Measurements from ENCODE around the gene TSPAN32. TPM values are rescaled to one million over a fixed set of nuclear protein-coding genes. Genes with fewer than 3 reads are reported as not detected.
A peak's percentile ranks its signal among the peaks of the same experiment; 100 is the strongest.

Gene TSPAN32
- polyA plus RNA-seq, 4 donors = 0.36 to 47.7 TPM; not detected in 2

GRCh38 chr11:2297623-2298030 is 4.2 kb upstream of the TSPAN32 start:
- FAIRE-seq = no peak

DNA sequence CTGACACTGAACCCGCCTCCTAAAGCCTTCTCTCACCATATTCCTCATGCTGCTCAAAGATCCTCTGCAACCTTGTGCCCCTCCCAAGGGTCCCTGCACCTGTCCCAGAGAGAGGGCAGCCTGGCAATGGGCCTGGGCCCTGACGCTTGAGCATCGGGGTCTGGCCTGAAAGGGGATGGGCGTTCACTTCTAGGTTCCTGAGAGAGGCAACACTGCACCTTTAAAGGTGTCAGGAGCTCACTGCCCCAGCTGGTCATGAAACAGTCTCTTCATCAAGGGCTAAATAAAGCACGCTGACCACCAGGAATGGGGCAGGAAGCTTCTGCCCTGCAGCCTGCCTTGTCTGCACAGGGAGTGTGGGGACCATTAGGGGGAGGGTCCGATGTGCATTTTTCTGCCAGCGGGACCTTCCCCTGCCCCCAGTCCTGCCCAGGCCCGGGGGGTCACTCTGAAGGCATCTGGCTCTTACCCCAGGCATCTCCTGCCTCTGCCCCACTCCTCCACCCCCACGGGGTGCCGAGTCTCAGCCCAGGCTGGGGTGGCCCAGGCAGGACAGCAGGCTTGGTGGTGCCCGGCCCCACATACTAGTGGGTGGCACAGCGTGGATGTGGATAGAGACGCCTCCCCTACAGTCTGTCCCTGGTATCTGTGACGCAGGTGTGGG is 3.5 kb upstream of the TSPAN32 start:
- Histone ChIP-seq H3K27ac (ENCODE audit: low read depth in 1 of 3, low read length in 2 of 3) (no peak overlapping the region), H3K4me1 (ENCODE audit: control insufficient read depth in 3 of 3, insufficient read depth in 2 of 3, low read depth in 1 of 3, low read length in 2 of 3) (peaks cover 0 to 43% (median 0%) of the 10 kb centered on the region in 3 donors), H3K4me3 (ENCODE audit: low read depth in 1 of 3, low read length in 3 of 3) (no peak overlapping the region), H3K36me3 (ENCODE audit: control insufficient read depth in 3 of 3, insufficient read depth in 2 of 3, low read depth in 1 of 3, low read length in 3 of 3) (peaks cover 0 to 3% (median 0%) of the 10 kb centered on the region in 3 donors), H3K27me3 (ENCODE audit: control insufficient read depth in 3 of 3, insufficient read depth in 3 of 3, low read length in 3 of 3) (no peaks in the 10 kb centered on the region), H3K9me3 (ENCODE audit: control insufficient read depth in 2 of 2, insufficient read depth in 1 of 2, low read depth in 1 of 2, low read length in 1 of 2) (no peaks in the 10 kb centered on the region)
- WGBS, 3 donors = 81 to 89% (median 86%) methylated on average over 14 of the region's 14 CpGs
- FAIRE-seq = no peak
- DNase-seq = no peak

More at GRCh38 chr11:2297623-2298030, 4.2 kb upstream of the TSPAN32 start:
- Histone ChIP-seq H3K36me3 (ENCODE audit: control insufficient read depth in 3 of 3, insufficient read depth in 2 of 3, low read depth in 1 of 3, low read length in 3 of 3) (peaks cover 0 to 3% (median 0%) of the 10 kb centered on the region in 3 donors), H3K27ac (ENCODE audit: low read depth in 1 of 3, low read length in 2 of 3) (no peak overlapping the region), H3K4me3 (ENCODE audit: low read depth in 1 of 3, low read length in 3 of 3) (no peak overlapping the region), H3K27me3 (ENCODE audit: control insufficient read depth in 3 of 3, insufficient read depth in 3 of 3, low read length in 3 of 3) (no peaks in the 10 kb centered on the region), H3K9me3 (ENCODE audit: control insufficient read depth in 2 of 2, insufficient read depth in 1 of 2, low read depth in 1 of 2, low read length in 1 of 2) (no peaks in the 10 kb centered on the region), H3K4me1 (ENCODE audit: control insufficient read depth in 3 of 3, insufficient read depth in 2 of 3, low read depth in 1 of 3, low read length in 2 of 3) (peaks cover 0 to 37% (median 0%) of the 10 kb centered on the region in 3 donors)
- 68 to 88% (median 80%) methylated on average over 1 of the region's 1 CpG for WGBS, 3 donors
- DNase-seq = no peak

GRCh38 chr11:2298795-2299761 is 2.7 kb upstream of the TSPAN32 start:
- peaks cover 0 to 52% (median 0%) of the 10 kb centered on the region in 3 donors for H3K4me1 ChIP-seq (ENCODE audit: control insufficient read depth in 3 of 3, insufficient read depth in 2 of 3, low read depth in 1 of 3, low read length in 2 of 3)
- H3K4me3 ChIP-seq (ENCODE audit: low read depth in 1 of 3, low read length in 3 of 3) = no peak overlapping the region
- H3K27me3 ChIP-seq (ENCODE audit: control insufficient read depth in 3 of 3, insufficient read depth in 3 of 3, low read length in 3 of 3) = no peaks in the 10 kb centered on the region
- 31 to 62% (median 50%) methylated on average over 17 to 18 of the region's 18 CpGs for WGBS, 3 donors
- peak overlapping the region in 1 of 3 donors; percentile 28 for H3K27ac ChIP-seq (ENCODE audit: low read depth in 1 of 3, low read length in 2 of 3)
- FAIRE-seq (no peak), DNase-seq (peak; percentile 38 to 78)
- H3K36me3 ChIP-seq (ENCODE audit: control insufficient read depth in 3 of 3, insufficient read depth in 2 of 3, low read depth in 1 of 3, low read length in 3 of 3) = peaks cover 0 to 3% (median 0%) of the 10 kb centered on the region in 3 donors
- H3K9me3 ChIP-seq (ENCODE audit: control insufficient read depth in 2 of 2, insufficient read depth in 1 of 2, low read depth in 1 of 2, low read length in 1 of 2) = no peaks in the 10 kb centered on the region

GRCh38 chr11:2299773-2300172 is 2.0 kb upstream of the TSPAN32 start:
- no peak overlapping the region for H3K27ac ChIP-seq (ENCODE audit: low read depth in 1 of 3, low read length in 2 of 3)
- H3K9me3 ChIP-seq (ENCODE audit: control insufficient read depth in 2 of 2, insufficient read depth in 1 of 2, low read depth in 1 of 2, low read length in 1 of 2) = no peaks in the 10 kb centered on the region
- WGBS, 3 donors = 69 to 81% (median 79%) methylated on average over 10 of the region's 10 CpGs
- no peak for DNase-seq
- H3K4me1 ChIP-seq (ENCODE audit: control insufficient read depth in 3 of 3, insufficient read depth in 2 of 3, low read depth in 1 of 3, low read length in 2 of 3) = peaks cover 0 to 59% (median 0%) of the 10 kb centered on the region in 3 donors
- no peak for FAIRE-seq
- H3K27me3 ChIP-seq (ENCODE audit: control insufficient read depth in 3 of 3, insufficient read depth in 3 of 3, low read length in 3 of 3) = no peaks in the 10 kb centered on the region
- H3K4me3 ChIP-seq (ENCODE audit: low read depth in 1 of 3, low read length in 3 of 3) = no peak overlapping the region
- H3K36me3 ChIP-seq (ENCODE audit: control insufficient read depth in 3 of 3, insufficient read depth in 2 of 3, low read depth in 1 of 3, low read length in 3 of 3) = peaks cover 0 to 3% (median 0%) of the 10 kb centered on the region in 3 donors

DNA sequence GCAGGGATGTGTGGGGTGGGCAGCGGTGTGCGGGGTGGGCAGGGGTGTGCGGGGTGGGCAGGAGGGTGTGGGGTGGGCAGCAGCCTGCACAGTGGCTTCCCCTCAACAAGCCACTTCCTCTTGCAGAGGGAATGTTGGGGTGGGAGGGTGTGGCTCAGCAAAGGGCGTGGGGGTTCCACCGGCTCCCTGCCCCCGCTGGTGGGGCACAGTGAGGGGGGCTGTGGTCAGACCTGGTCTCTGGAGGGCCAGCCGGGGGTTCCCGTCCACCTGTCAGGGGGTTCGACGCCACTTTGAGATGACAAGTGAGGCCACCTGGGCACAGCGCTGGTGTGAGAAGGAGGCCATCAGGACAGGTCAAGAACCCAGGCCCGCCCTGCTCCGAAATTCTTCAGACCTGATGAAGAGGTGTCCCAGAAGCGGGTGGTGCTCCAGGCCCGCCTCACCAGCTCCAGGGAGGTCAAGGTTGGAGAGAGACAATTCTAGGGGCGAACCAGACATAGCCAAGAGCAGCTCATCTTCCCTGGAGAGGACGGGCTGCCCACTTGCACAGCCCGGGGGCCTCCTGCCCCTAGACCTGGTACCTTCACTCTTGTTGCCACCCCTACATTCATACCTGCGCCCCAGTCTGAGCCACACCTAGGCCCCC is 1.4 kb upstream of the TSPAN32 start:
- Histone ChIP-seq H3K4me3 (ENCODE audit: low read depth in 1 of 3, low read length in 3 of 3) (no peak overlapping the region), H3K36me3 (ENCODE audit: control insufficient read depth in 3 of 3, insufficient read depth in 2 of 3, low read depth in 1 of 3, low read length in 3 of 3) (peaks cover 0 to 7% (median 0%) of the 10 kb centered on the region in 3 donors), H3K27ac (ENCODE audit: low read depth in 1 of 3, low read length in 2 of 3) (peak overlapping the region in 1 of 3 donors; percentile 44), H3K27me3 (ENCODE audit: control insufficient read depth in 3 of 3, insufficient read depth in 3 of 3, low read length in 3 of 3) (no peaks in the 10 kb centered on the region), H3K9me3 (ENCODE audit: control insufficient read depth in 2 of 2, insufficient read depth in 1 of 2, low read depth in 1 of 2, low read length in 1 of 2) (no peaks in the 10 kb centered on the region), H3K4me1 (ENCODE audit: control insufficient read depth in 3 of 3, insufficient read depth in 2 of 3, low read depth in 1 of 3, low read length in 2 of 3) (peaks cover 0 to 65% (median 0%) of the 10 kb centered on the region in 3 donors)
- WGBS, 3 donors = 61 to 68% (median 64%) methylated on average over 15 to 19 of the region's 19 CpGs
- DNase-seq = no peak
- FAIRE-seq = no peak

DNA sequence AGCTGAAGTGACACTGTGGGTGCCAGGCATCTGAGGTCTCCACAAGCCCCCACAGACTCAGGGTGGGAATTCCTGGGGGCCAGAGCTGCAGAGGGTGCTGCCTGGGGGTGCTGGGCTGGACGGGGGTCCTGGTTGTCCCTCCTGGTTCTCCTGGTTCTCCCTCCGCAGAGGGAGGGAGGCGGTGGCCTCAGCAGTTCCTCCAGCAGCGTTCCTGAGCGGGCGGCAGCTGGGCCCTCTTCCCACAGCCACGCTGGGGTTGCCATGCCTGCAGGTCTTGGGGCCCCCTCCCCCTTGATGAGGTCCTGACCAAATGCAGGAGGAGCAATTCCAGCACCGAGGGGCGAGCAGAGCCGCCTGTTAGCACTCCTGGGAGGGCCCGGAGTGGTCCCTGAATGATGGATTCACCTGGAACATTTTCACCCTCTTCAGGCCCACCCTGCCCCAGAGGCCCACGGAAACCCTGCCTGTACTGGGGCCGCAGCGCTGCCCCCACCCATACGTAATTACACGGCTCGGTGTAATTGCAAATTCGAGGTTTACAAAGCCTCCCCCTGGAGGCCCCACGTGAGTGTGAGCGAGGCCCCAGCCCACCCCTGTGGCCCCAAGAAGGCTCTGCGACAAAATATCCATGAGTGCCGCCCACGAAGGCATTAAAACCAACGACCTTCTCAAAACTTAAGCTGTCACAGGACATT is 730 bp upstream of the TSPAN32 start:
- Histone ChIP-seq H3K9me3 (ENCODE audit: control insufficient read depth in 2 of 2, insufficient read depth in 1 of 2, low read depth in 1 of 2, low read length in 1 of 2) (no peaks in the 10 kb centered on the region), H3K4me1 (ENCODE audit: control insufficient read depth in 3 of 3, insufficient read depth in 2 of 3, low read depth in 1 of 3, low read length in 2 of 3) (peaks cover 0 to 72% (median 0%) of the 10 kb centered on the region in 3 donors), H3K27me3 (ENCODE audit: control insufficient read depth in 3 of 3, insufficient read depth in 3 of 3, low read length in 3 of 3) (no peaks in the 10 kb centered on the region), H3K4me3 (ENCODE audit: low read depth in 1 of 3, low read length in 3 of 3) (peak overlapping the region in 1 of 3 donors; percentile 4), H3K27ac (ENCODE audit: low read depth in 1 of 3, low read length in 2 of 3) (peak overlapping the region in 1 of 3 donors; percentile 77), H3K36me3 (ENCODE audit: control insufficient read depth in 3 of 3, insufficient read depth in 2 of 3, low read depth in 1 of 3, low read length in 3 of 3) (peaks cover 0 to 10% (median 0%) of the 10 kb centered on the region in 3 donors)
- no peak for FAIRE-seq
- no peak for DNase-seq
- 57 to 73% (median 65%) methylated on average over 24 of the region's 24 CpGs for WGBS, 3 donors

DNA sequence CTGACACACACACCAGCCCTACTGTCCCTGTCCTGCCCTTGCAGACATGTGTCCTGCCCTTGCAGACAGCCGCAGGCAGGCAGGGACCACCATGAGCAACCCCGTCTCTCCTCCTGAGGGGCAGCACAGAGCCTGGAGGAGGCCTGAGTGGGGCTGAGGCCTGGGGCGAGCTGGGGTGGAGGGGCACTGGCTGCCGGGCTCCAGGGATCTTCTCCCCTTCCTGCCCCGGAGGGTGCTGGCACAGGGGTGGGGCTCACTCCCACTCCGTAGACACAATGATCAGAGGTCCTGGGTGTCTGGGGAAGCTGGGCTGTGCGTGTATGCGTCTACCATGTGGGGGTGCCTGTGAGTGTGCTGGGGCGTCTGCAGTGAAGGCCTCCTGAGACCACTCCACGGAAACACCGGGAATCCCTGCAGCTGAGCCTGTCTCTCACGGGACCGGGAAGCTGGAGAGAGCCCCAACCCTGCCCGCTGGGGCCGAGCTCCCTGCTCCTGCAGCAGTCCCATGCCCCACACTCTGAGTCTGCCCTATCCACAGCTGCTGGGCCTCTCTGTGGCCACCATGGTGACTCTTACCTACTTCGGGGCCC is 588 bp downstream of the TSPAN32 start:
- DNase-seq (peak in 1 of 2 donors; percentile 33), FAIRE-seq (no peak)
- Histone ChIP-seq H3K27me3 (ENCODE audit: control insufficient read depth in 3 of 3, insufficient read depth in 3 of 3, low read length in 3 of 3) (no peaks in the 10 kb centered on the region), H3K27ac (ENCODE audit: low read depth in 1 of 3, low read length in 2 of 3) (peak overlapping the region in 2 of 3 donors; percentile 77 to 95), H3K4me3 (ENCODE audit: low read depth in 1 of 3, low read length in 3 of 3) (peak overlapping the region in 1 of 3 donors; percentile 20), H3K36me3 (ENCODE audit: control insufficient read depth in 3 of 3, insufficient read depth in 2 of 3, low read depth in 1 of 3, low read length in 3 of 3) (peaks cover 0 to 10% (median 0%) of the 10 kb centered on the region in 3 donors), H3K4me1 (ENCODE audit: control insufficient read depth in 3 of 3, insufficient read depth in 2 of 3, low read depth in 1 of 3, low read length in 2 of 3) (peaks cover 0 to 81% (median 0%) of the 10 kb centered on the region in 3 donors), H3K9me3 (ENCODE audit: control insufficient read depth in 2 of 2, insufficient read depth in 1 of 2, low read depth in 1 of 2, low read length in 1 of 2) (no peaks in the 10 kb centered on the region)
- WGBS, 3 donors = 66 to 78% (median 67%) methylated on average over 14 to 16 of the region's 16 CpGs
